H1 (cell line): ENCODE measurements around the gene NAB1. TPM values are rescaled to one million over a fixed set of nuclear protein-coding genes. Genes with fewer than 3 reads are reported as not detected.

Experiments
- CTCF ChIA-PET: fragments of 300-600 bp; sonication (Branson Sonifier 250); formaldehyde crosslinking; loops from one replicate; lab custom pipeline; 2021; ENCODE audit not compliant: partially characterized antibody; lab: Charles Lee
- POLR2A ChIA-PET: fragments of 300-600 bp; sonication (Branson Sonifier 250); formaldehyde crosslinking; loops from one replicate; lab custom pipeline; 2021; ENCODE audit warnings: inconsistent platforms; ENCODE audit not compliant: partially characterized antibody; lab: Charles Lee
- DNase-seq, 2 experiments: peaks; one replicate each; pipeline versions ENCODE4 v3.0.0 to v3.0.0-alpha.2; 2010 to 2022; ENCODE audit warnings: low spot score in 2 of 2, low read depth in 1 of 2, mixed read lengths in 1 of 2
- FAIRE-seq: peaks from 2 replicates; lab custom pipeline; 2011; peaks lifted over from hg19 to GRCh38; lab: Jason Lieb, UNC
- H2AFZ ChIP-seq: 2 replicates; pipeline ENCODE4 v1.8.1; 2012; ENCODE audit warnings: low read length, inconsistent platforms
- H2AK5ac ChIP-seq: 2 replicates; pipeline ENCODE4 v1.6.1; 2013; ENCODE audit warnings: low read depth, low read length
- H2BK120ac ChIP-seq: replicated peaks from 2 replicates; pipeline ENCODE3; 2013; ENCODE audit warnings: low read depth, low read length, inconsistent platforms
- H2BK12ac ChIP-seq: 2 replicates; pipeline ENCODE4 v1.6.1; 2013; ENCODE audit warnings: low read depth, low read length
- H2BK15ac ChIP-seq: 2 replicates; pipeline ENCODE4 v1.6.1; 2013; ENCODE audit warnings: low read length
- H2BK20ac ChIP-seq: 2 replicates; pipeline ENCODE4 v1.6.1; 2013; ENCODE audit warnings: low read length
- H2BK5ac ChIP-seq: 2 replicates; pipeline ENCODE4 v1.6.1; 2013; ENCODE audit warnings: low read depth, low read length
- H3K14ac ChIP-seq: 2 replicates; pipeline ENCODE4 v1.6.1; 2013; ENCODE audit warnings: inconsistent platforms; ENCODE audit not compliant: insufficient read length
- H3K18ac ChIP-seq: 2 replicates; pipeline ENCODE4 v1.6.1; 2013; ENCODE audit warnings: low read length; ENCODE audit errors: extremely low read depth
- H3K23ac ChIP-seq: 2 replicates; pipeline ENCODE4 v1.6.1; 2013; ENCODE audit warnings: inconsistent platforms; ENCODE audit not compliant: insufficient read length
- H3K23me2 ChIP-seq: 2 replicates; pipeline ENCODE4 v1.6.1; 2013; ENCODE audit warnings: low read depth, low read length
- H3K27ac ChIP-seq: 2 replicates; pipeline ENCODE4 v1.6.1; 2011; ENCODE audit warnings: low read depth, low read length, inconsistent platforms
- H3K27me3 ChIP-seq, 4 experiments: replicated peaks in 1 of 4; 1 replicate in 1 of 4; 2 replicates in 3 of 4; pipeline versions ENCODE4 v1.6.1 to v1.8.1; 2011 to 2013; ENCODE audit warnings: low read length in 3 of 4, mild to moderate bottlenecking in 3 of 4, inconsistent platforms in 2 of 4, mixed read lengths in 2 of 4, moderate library complexity in 1 of 4; ENCODE audit not compliant: control insufficient read depth in 3 of 4, insufficient read depth in 3 of 4; ENCODE audit errors: extremely low read depth in 1 of 4
- H3K36me3 ChIP-seq, 4 experiments: 2 replicates each; pipeline versions ENCODE4 v1.6.1 to v1.8.1; 2011 to 2013; ENCODE audit warnings: mild to moderate bottlenecking in 4 of 4, low read length in 3 of 4, moderate library complexity in 2 of 4, control low read depth in 1 of 4, inconsistent platforms in 1 of 4; ENCODE audit not compliant: insufficient read depth in 4 of 4, control insufficient read depth in 2 of 4
- H3K4ac ChIP-seq: replicated peaks from 2 replicates; pipeline ENCODE3; 2013; ENCODE audit warnings: low read length, low read depth, mixed read lengths, inconsistent platforms; ENCODE audit not compliant: insufficient read length
- H3K4me1 ChIP-seq, 4 experiments: replicated peaks in 1 of 4; 1 replicate in 1 of 4; 2 replicates in 3 of 4; pipeline versions ENCODE4 v1.6.1 to v1.8.1; 2011 to 2013; ENCODE audit warnings: low read length in 3 of 4, inconsistent platforms in 2 of 4, mixed read lengths in 1 of 4; ENCODE audit not compliant: insufficient read depth in 4 of 4, control insufficient read depth in 3 of 4
- H3K4me2 ChIP-seq, 2 experiments: 2 replicates each; pipeline versions ENCODE4 v1.6.1 to v1.8.1; 2011 to 2013; ENCODE audit warnings: low read depth in 2 of 2, low read length in 2 of 2, control low read depth in 1 of 2, inconsistent platforms in 1 of 2, mild to moderate bottlenecking in 1 of 2; ENCODE audit not compliant: insufficient read depth in 1 of 2
- H3K4me3 ChIP-seq, 4 experiments: fragments of 200-600, 300-600 bp in 1 of 4; sonication (generic), shearing (Covaris generic), sonication (Bioruptor Twin) in 1 of 4; 2 replicates each; pipeline versions ENCODE4 v1.5.1 to v1.8.1; 2011 to 2016; ENCODE audit warnings: low read length in 4 of 4, low read depth in 3 of 4, control low read depth in 2 of 4, inconsistent platforms in 2 of 4, mild to moderate bottlenecking in 2 of 4, mixed read lengths in 1 of 4, moderate library complexity in 1 of 4; ENCODE audit not compliant: insufficient read depth in 2 of 4; ENCODE audit errors: extremely low read depth in 1 of 4
- H3K56ac ChIP-seq: replicated peaks from 2 replicates; pipeline ENCODE3; 2013; ENCODE audit warnings: low read depth, mild to moderate bottlenecking, mixed read lengths, low read length, inconsistent platforms; ENCODE audit not compliant: insufficient read length
- H3K79me1 ChIP-seq: 2 replicates; pipeline ENCODE4 v1.6.1; 2013; ENCODE audit warnings: low read depth, low read length, control low read depth
- H3K79me2 ChIP-seq, 2 experiments: 2 replicates each; pipeline versions ENCODE4 v1.6.1 to v1.8.1; 2012 to 2013; ENCODE audit warnings: low read length in 2 of 2, mild to moderate bottlenecking in 2 of 2, inconsistent platforms in 1 of 2; ENCODE audit not compliant: insufficient read depth in 2 of 2, control insufficient read depth in 1 of 2
- H3K9ac ChIP-seq, 4 experiments: replicated peaks in 1 of 4; 1 replicate in 1 of 4; 2 replicates in 3 of 4; pipeline versions ENCODE4 v1.6.1 to v1.8.1; 2011 to 2013; ENCODE audit warnings: low read depth in 3 of 4, low read length in 3 of 4, control low read depth in 2 of 4, mild to moderate bottlenecking in 2 of 4, moderate library complexity in 2 of 4, inconsistent platforms in 1 of 4; ENCODE audit errors: extremely low read depth in 1 of 4
- H3K9me3 ChIP-seq, 2 experiments: 2 replicates each; pipeline versions ENCODE4 v1.6.1 to v1.8.1; 2012 to 2013; ENCODE audit warnings: mild to moderate bottlenecking in 2 of 2, moderate library complexity in 2 of 2, control low read depth in 1 of 2, inconsistent platforms in 1 of 2, low read depth in 1 of 2, low read length in 1 of 2, mixed read lengths in 1 of 2; ENCODE audit not compliant: insufficient read depth in 2 of 2
- H4K20me1 ChIP-seq, 2 experiments: replicated peaks in 1 of 2; 2 replicates each; pipeline versions ENCODE3 to v1.8.1; 2011 to 2013; ENCODE audit warnings: inconsistent platforms in 2 of 2, low read length in 2 of 2, mild to moderate bottlenecking in 1 of 2; ENCODE audit not compliant: insufficient read depth in 2 of 2, control insufficient read depth in 1 of 2
- H4K5ac ChIP-seq: 2 replicates; pipeline ENCODE4 v1.6.1; 2013; ENCODE audit warnings: low read length, low read depth, mixed read lengths, inconsistent platforms; ENCODE audit not compliant: insufficient read length
- H4K8ac ChIP-seq: 2 replicates; pipeline ENCODE4 v1.8.0; 2013; ENCODE audit warnings: mild to moderate bottlenecking, moderate library complexity, low read length, inconsistent platforms; ENCODE audit not compliant: insufficient read depth; ENCODE audit errors: extremely low read depth
- H4K91ac ChIP-seq: replicated peaks from 2 replicates; pipeline ENCODE3; 2013; ENCODE audit warnings: low read length, mixed read lengths, inconsistent platforms; ENCODE audit not compliant: insufficient read length
- ATF2 ChIP-seq: IDR thresholded peaks from 2 replicates; pipeline ENCODE4 v1.6.1; 2012; ENCODE audit warnings: low read length, inconsistent platforms
- CBX8 ChIP-seq: fragments of 300-800, 300-1000 bp; sonication (generic); IDR thresholded peaks from 2 replicates; pipeline ENCODE4 v1.7.1; 2016; ENCODE audit warnings: low read depth, low read length, borderline replicate concordance
- CTBP2 ChIP-seq: IDR thresholded peaks from 2 replicates; pipeline ENCODE4 v1.7.0; 2011; ENCODE audit warnings: borderline replicate concordance, mild to moderate bottlenecking, moderate library complexity, mixed read lengths, low read length; ENCODE audit not compliant: insufficient read depth, insufficient read length
- GABPA ChIP-seq: IDR thresholded peaks from 2 replicates; pipeline ENCODE4 v1.6.1; 2011; ENCODE audit warnings: mild to moderate bottlenecking, low read length, moderate library complexity, borderline replicate concordance; ENCODE audit not compliant: insufficient read depth
- GTF2F1 ChIP-seq: IDR thresholded peaks from 2 replicates; pipeline ENCODE4 v1.6.1; 2012; ENCODE audit warnings: low read depth, low read length, improper control_type of control experiment, borderline replicate concordance
- KDM1A ChIP-seq: fragments of 200-600, 300-600 bp; sonication (generic); IDR thresholded peaks from 2 replicates; pipeline ENCODE4 v1.7.1; 2016; ENCODE audit warnings: mild to moderate bottlenecking, low read length, borderline replicate concordance
- MAX ChIP-seq: IDR thresholded peaks from 2 replicates; pipeline ENCODE4 v1.6.1; 2012; ENCODE audit warnings: inconsistent platforms
- NRF1 ChIP-seq: IDR thresholded peaks from 2 replicates; pipeline ENCODE4 v1.6.1; 2011; ENCODE audit warnings: mild to moderate bottlenecking, low read depth, low read length, improper control_type of control experiment
- POU5F1 ChIP-seq: IDR thresholded peaks from 2 replicates; pipeline ENCODE4 v1.6.1; 2011; ENCODE audit warnings: low read depth, mild to moderate bottlenecking, low read length, moderate library complexity
- RXRA ChIP-seq: IDR thresholded peaks from 2 replicates; pipeline ENCODE4 v1.6.1; 2011; ENCODE audit warnings: low read depth, mild to moderate bottlenecking, low read length, moderate library complexity; ENCODE audit not compliant: insufficient read depth
- TAF7 ChIP-seq: optimal IDR thresholded peaks from 2 replicates; pipeline ENCODE3; 2011; ENCODE audit warnings: low read depth, mild to moderate bottlenecking, inconsistent platforms, low read length, moderate library complexity, borderline replicate concordance
- TCF12 ChIP-seq: IDR thresholded peaks from 2 replicates; pipeline ENCODE4 v1.6.1; 2011; ENCODE audit warnings: low read depth, mild to moderate bottlenecking, low read length
- WGBS, 2 experiments: shearing (Covaris generic) in 1 of 2; methylation state at CpG; one replicate each; pipeline versions ENCODE4 v1.1.6 to v1.1.7; 2013 to 2015; ENCODE audit warnings: low lambda C conversion rate in 2 of 2, mixed read lengths in 2 of 2, inconsistent platforms in 1 of 2, low coverage in 1 of 2, missing lambda C conversion rate in 1 of 2; ENCODE audit not compliant: insufficient replicate concordance in 2 of 2, insufficient coverage in 1 of 2, insufficient read length in 1 of 2; ENCODE audit errors: extremely low coverage in 1 of 2, missing lambda C conversion rate in 1 of 2; 5-methylcytosine and 5-hydroxymethylcytosine counted together
- polyA plus RNA-seq, 7 experiments: library from polyadenylated mRNA; depleted of rRNA in 3 of 7; stranded (reverse) in 5 of 7; unstranded in 2 of 7; fragments of >200 nt in 5 of 7; fragments of 200-250 nt in 2 of 7; gene quantifications; 1 replicate in 5 of 7; 2 replicates in 1 of 7; 4 replicates in 1 of 7; pipeline versions ENCODE4 v1.2.1 to v1.2.3, GENCODE V29; 2011 to 2013; ENCODE audit warnings: missing spikeins in 2 of 7, mixed read lengths in 2 of 7
- total RNA-seq: library from RNA; stranded (reverse); fragmentation: NEBNext Ultra II Directional; extraction: Animal tissue kit (Norgen Biotek cat#: 25700); gene quantifications from 2 replicates; pipeline ENCODE4 v1.2.1, GENCODE V29; 2021

NAB1 gene
- total and polyA plus RNA-seq, 2 of the 8 experiments (the other 6 are each of a cell fraction or from before 2014, with no cell fraction given): 8.5 to 28.6 TPM

GRCh38 chr2:190656301-190656700, 7.4 kb downstream of the NAB1 start:
- H2BK5ac ChIP-seq: no peak overlapping the region
- no peak overlapping the region for H3K14ac ChIP-seq
- no peak overlapping the region for H4K91ac ChIP-seq
- no peak overlapping the region for H2AFZ ChIP-seq
- no peak overlapping the region for H4K8ac ChIP-seq
- H3K23ac ChIP-seq: no peak overlapping the region
- H3K27ac ChIP-seq: no peak overlapping the region
- no peak overlapping the region for H3K56ac ChIP-seq
- no peak overlapping the region for H2BK120ac ChIP-seq
- ChIA-PET CTCF (interaction anchor here (1.0 to 8.5 kb wide), 2 partner anchors 21 to 24 kb away, joined by 3 to 48 read pairs; no protein-coding TSS in a partner anchor), POLR2A (interaction anchor here (1.1 kb wide), 1 partner anchor 20 kb away, joined by 3 read pairs; no protein-coding TSS in a partner anchor)
- no peak overlapping the region for H2BK15ac ChIP-seq
- 85% methylated on average over 2 of the region's 2 CpGs; no CpG with 5 or more reads in 1 of the 2 experiments for WGBS, 2 experiments
- H2AK5ac ChIP-seq: no peak overlapping the region
- H3K4me2 ChIP-seq: no peak overlapping the region
- H3K4me1 ChIP-seq: peaks cover 0 to 12% (median 6%) of the 10 kb centered on the region in 4 experiments; a peak in 2 of 7 replicates
- H3K27me3 ChIP-seq: no peaks in the 10 kb centered on the region
- H3K79me2 ChIP-seq: peaks cover 0 to 70% of the 10 kb centered on the region in 2 experiments; a peak in 2 of 4 replicates
- no peak overlapping the region for H2BK12ac ChIP-seq
- no peaks in the 10 kb centered on the region for H3K36me3 ChIP-seq
- no peak overlapping the region for H3K4ac ChIP-seq
- H4K5ac ChIP-seq: no peak overlapping the region
- peaks cover 0 to 4% of the 10 kb centered on the region in 2 experiments for H4K20me1 ChIP-seq
- no peak overlapping the region for H3K18ac ChIP-seq
- H3K4me3 ChIP-seq: no peak overlapping the region
- no peaks in the 10 kb centered on the region for H3K79me1 ChIP-seq
- H3K23me2 ChIP-seq: no peaks in the 10 kb centered on the region
- H3K9ac ChIP-seq: no peak overlapping the region
- H2BK20ac ChIP-seq: no peak overlapping the region
- FAIRE-seq (no peak), DNase-seq (no peak)
- H3K9me3 ChIP-seq: no peaks in the 10 kb centered on the region
- TF ChIP-seq RXRA (no peak), MAX (no peak), POU5F1 (no peak), TAF7 (no peak), TCF12 (no peak), CBX8 (no peak), GTF2F1 (no peak), NRF1 (no peak), KDM1A (no peak), ATF2 (no peak), CTBP2 (no peak), GABPA (no peak)
